GM23248 (cell line): ENCODE data around the gene DBNDD2.

Experiments used
- EZH2 ChIP-seq: fragments of 200-600 bp; sonication (generic); IDR thresholded peaks from 2 replicates; pipeline ENCODE4 v1.6.1; 2018; ENCODE audit warnings: antibody characterized with exemption, mild to moderate bottlenecking; ENCODE audit not compliant: insufficient read depth, poor library complexity, severe bottlenecking
- EZH2phosphoT487 ChIP-seq: fragments of 200-600 bp; sonication (generic); IDR thresholded peaks from 2 replicates; pipeline ENCODE4 v1.6.1; 2018; ENCODE audit warnings: antibody characterized with exemption, moderate library complexity, mild to moderate bottlenecking, low read depth; ENCODE audit not compliant: insufficient read depth

- TF ChIP-seq EZH2 = no peak
- no peak for TF ChIP-seq EZH2phosphoT487
Measured at GRCh38 chr20:45390931-45391330, 17.2 kb upstream of the DBNDD2 start.
